ENCODE measurements around the gene FBXL20.
A peak's percentile ranks its signal among the peaks of the same experiment; 100 is the strongest.
"Not testable (repeated sequence)": the region's sequence is repeated elsewhere in the genome, so short reads cannot be mapped to it uniquely, and the experiment has no call there.

The FBXL20 gene

GRCh38 chr17:39325528-39326240, 75.7 kb downstream of the FBXL20 start:
- in situ Hi-C loops (cut with MboI; ENCODE audit: low pct_unique_long_range_greater_than_20kb, low sequenced_read_pairs, unreplicated experiment) = no loop called here
- DNase-seq (ENCODE audit: low spot score) = no peak
- no peak for TF ChIP-seq CTCF (IDR thresholded peaks at IDR 0.05; ENCODE audit: extremely low read depth, insufficient read depth, missing control alignments)

GRCh38 chr17:39318636-39319035, 82.8 kb downstream of the FBXL20 start:
- no peak for TF ChIP-seq CTCF (IDR thresholded peaks at IDR 0.05; ENCODE audit: extremely low read depth, insufficient read depth, missing control alignments)
- no peak for DNase-seq (ENCODE audit: low spot score)
- in situ Hi-C loops (cut with MboI; ENCODE audit: low pct_unique_long_range_greater_than_20kb, low sequenced_read_pairs, unreplicated experiment) = no loop called here

GRCh38 chr17:39306509-39307212, 94.8 kb downstream of the FBXL20 start:
- TF ChIP-seq CTCF (IDR thresholded peaks at IDR 0.05; ENCODE audit: extremely low read depth, insufficient read depth, missing control alignments) = no peak
- in situ Hi-C loops (cut with MboI; ENCODE audit: low pct_unique_long_range_greater_than_20kb, low sequenced_read_pairs, unreplicated experiment) = no loop called here
- DNase-seq (ENCODE audit: low spot score) = peak; percentile 51

- in situ Hi-C loops (cut with MboI; ENCODE audit: low pct_unique_long_range_greater_than_20kb, low sequenced_read_pairs, unreplicated experiment) = no loop called here
- no peak for TF ChIP-seq CTCF (IDR thresholded peaks at IDR 0.05; ENCODE audit: extremely low read depth, insufficient read depth, missing control alignments)
- no peak for DNase-seq (ENCODE audit: low spot score)
Measured at GRCh38 chr17:39305978-39306377, 95.4 kb downstream of the FBXL20 start.

GRCh38 chr17:39304188-39304587, 97.2 kb downstream of the FBXL20 start:
- in situ Hi-C loops (cut with MboI; ENCODE audit: low pct_unique_long_range_greater_than_20kb, low sequenced_read_pairs, unreplicated experiment) = no loop called here
- TF ChIP-seq CTCF (IDR thresholded peaks at IDR 0.05; ENCODE audit: extremely low read depth, insufficient read depth, missing control alignments) = no peak
- DNase-seq (ENCODE audit: low spot score) = no peak

- in situ Hi-C loops (cut with MboI; ENCODE audit: low pct_unique_long_range_greater_than_20kb, low sequenced_read_pairs, unreplicated experiment) = no loop called here
- DNase-seq (ENCODE audit: low spot score) = no peak
Measured at GRCh38 chr17:39294060-39294459, 107.4 kb downstream of the FBXL20 start.

GRCh38 chr17:39292546-39292945, 108.9 kb downstream of the FBXL20 start:
- in situ Hi-C loops (cut with MboI; ENCODE audit: low pct_unique_long_range_greater_than_20kb, low sequenced_read_pairs, unreplicated experiment); DNase-seq (ENCODE audit: low spot score): not testable (repeated sequence)

More at GRCh38 chr17:39294060-39294459, 107.4 kb downstream of the FBXL20 start:
- no peak for TF ChIP-seq CTCF (IDR thresholded peaks at IDR 0.05; ENCODE audit: extremely low read depth, insufficient read depth, missing control alignments)

GRCh38 chr17:39286513-39286912, 114.9 kb downstream of the FBXL20 start:
- in situ Hi-C loops (cut with MboI; ENCODE audit: low pct_unique_long_range_greater_than_20kb, low sequenced_read_pairs, unreplicated experiment); DNase-seq (ENCODE audit: low spot score): not testable (repeated sequence)
